Breast epithelium (tissue), 4 donors: ENCODE data around the gene ARFGAP3. TPM values are rescaled to one million over a fixed set of nuclear protein-coding genes. Genes with fewer than 3 reads are reported as not detected.

Source experiments
- DNase-seq, 2 donors: peaks; one replicate each; pipeline ENCODE4 v3.0.0-alpha.2; 2019; ENCODE audit warnings: low spot score in 2 of 2
- H3K27ac ChIP-seq, 2 donors: fragments of 200-600 bp; sonication (generic) in 1 of 2; one replicate each; pipeline ENCODE4 v1.5.1; 2016 to 2019; ENCODE audit warnings: mild to moderate bottlenecking in 1 of 2
- H3K27me3 ChIP-seq, 2 donors: fragments of 200-600 bp; sonication (generic) in 1 of 2; one replicate each; pipeline versions ENCODE4 v1.5.1 to v1.6.0; 2017 to 2019; ENCODE audit warnings: control low read depth in 1 of 2, mild to moderate bottlenecking in 1 of 2
- H3K36me3 ChIP-seq: fragments of 200-600 bp; one replicate; pipeline ENCODE4 v1.5.1; 2019
- H3K4me1 ChIP-seq, 2 donors: fragments of 200-600 bp; sonication (generic); one replicate each; pipeline ENCODE4 v1.5.1; 2016 to 2019; ENCODE audit warnings: control low read depth in 1 of 2
- H3K4me3 ChIP-seq, 3 donors: fragments of 200-600 bp; sonication (generic); 1 replicate in 2 of 3; 2 replicates in 1 of 3; pipeline ENCODE4 v1.5.1; 2016 to 2019; ENCODE audit warnings: mild to moderate bottlenecking in 3 of 3, moderate library complexity in 2 of 3
- H3K9me3 ChIP-seq, 2 donors: fragments of 200-600 bp; sonication (generic) in 1 of 2; one replicate each; pipeline ENCODE4 v1.5.1; 2016 to 2019; ENCODE audit warnings: control low read depth in 1 of 2
- CTCF ChIP-seq, 3 donors: fragments of 450-650 bp; IDR thresholded peaks; one replicate each; pipeline ENCODE4 v1.5.1; 2016 to 2017; ENCODE audit warnings: antibody characterized with exemption in 3 of 3, mild to moderate bottlenecking in 3 of 3, moderate library complexity in 3 of 3
- POLR2A ChIP-seq: fragments of 450-650 bp; IDR thresholded peaks from one replicate; pipeline ENCODE4 v1.6.1; 2016; ENCODE audit warnings: antibody characterized with exemption, mild to moderate bottlenecking, moderate library complexity
- POLR2AphosphoS5 ChIP-seq, 3 donors: sonication (generic); formaldehyde crosslinking; IDR thresholded peaks; one replicate each; pipeline ENCODE4 v1.6.1; 2017; ENCODE audit warnings: antibody characterized with exemption in 3 of 3
- intact Hi-C: fragments of 100-400 bp; cut with DNase I; formaldehyde crosslinking; loops from one replicate; pipeline ENCODE4 v1.15.1; 2023; ENCODE audit warnings: low total_unique reads
- total RNA-seq, 3 donors: library from RNA; depleted of rRNA; stranded (reverse); fragments of >200 nt; gene quantifications; one replicate each; pipeline ENCODE4 v1.1.0, GENCODE V29; 2016

The ARFGAP3 gene
- total RNA-seq, 3 donors from 2014 or later: 51.2 to 90.7 (median 70.8) TPM

DNA sequence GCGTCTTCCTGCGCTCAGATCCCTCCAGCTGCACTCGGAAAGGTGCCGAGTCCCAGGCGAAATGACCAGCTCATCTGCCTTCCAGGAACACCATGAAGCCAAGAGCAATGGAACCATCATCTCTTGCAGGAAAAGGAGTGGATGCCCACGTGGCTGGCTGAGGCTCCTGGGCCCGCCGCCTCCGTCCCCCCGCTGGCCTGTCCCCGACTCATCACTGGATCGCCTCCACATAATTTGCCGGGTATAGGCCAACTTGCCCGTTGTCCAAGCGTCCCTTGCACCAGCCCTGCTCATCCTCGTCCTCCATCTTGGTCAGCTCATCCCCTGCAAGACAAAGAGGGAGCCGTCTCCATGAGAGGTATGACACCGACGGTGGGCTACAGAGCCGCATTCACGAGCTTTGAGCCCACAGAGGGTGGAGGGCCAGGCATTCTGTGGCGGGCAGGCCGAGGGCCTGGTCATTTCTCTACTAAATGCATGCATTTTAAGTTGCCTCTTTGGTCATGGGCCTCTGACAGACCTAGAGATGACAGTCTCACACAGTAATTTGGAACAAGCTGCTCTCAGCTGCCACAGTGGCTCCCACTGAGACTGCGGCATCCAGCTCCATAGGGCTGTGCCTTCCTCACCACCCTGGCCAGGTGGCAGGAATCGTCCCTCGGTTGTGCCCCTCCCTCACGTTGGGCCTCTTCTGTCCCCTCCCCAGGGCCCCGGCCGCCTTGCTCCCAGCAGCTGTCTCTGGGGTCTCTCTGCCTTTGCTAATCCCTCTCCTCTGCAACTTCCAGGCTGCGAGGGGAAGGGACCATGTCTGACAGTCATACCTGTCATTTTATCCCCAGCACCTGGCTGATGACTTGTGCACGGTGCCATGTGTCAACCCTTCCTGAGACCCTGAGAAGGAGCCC lies 14.3 kb upstream of the ARFGAP3 start:
- no peak for DNase-seq
- intact Hi-C loops: loop anchor here (10.0 kb wide), 1 partner anchor 153 kb away; no protein-coding TSS in a partner anchor
- no peak overlapping the region for H3K4me3 ChIP-seq
- peaks cover 11 to 12% of the 10 kb centered on the region in 2 donors for H3K4me1 ChIP-seq
- no peaks in the 10 kb centered on the region for H3K27me3 ChIP-seq
- no peak overlapping the region for H3K27ac ChIP-seq
- no peaks in the 10 kb centered on the region for H3K36me3 ChIP-seq
- TF ChIP-seq POLR2A (no peak), POLR2AphosphoS5 (IDR thresholded peaks at IDR 0.05) (no peak), CTCF (IDR thresholded peaks at IDR 0.05) (no peak)
- no peaks in the 10 kb centered on the region for H3K9me3 ChIP-seq

DNA sequence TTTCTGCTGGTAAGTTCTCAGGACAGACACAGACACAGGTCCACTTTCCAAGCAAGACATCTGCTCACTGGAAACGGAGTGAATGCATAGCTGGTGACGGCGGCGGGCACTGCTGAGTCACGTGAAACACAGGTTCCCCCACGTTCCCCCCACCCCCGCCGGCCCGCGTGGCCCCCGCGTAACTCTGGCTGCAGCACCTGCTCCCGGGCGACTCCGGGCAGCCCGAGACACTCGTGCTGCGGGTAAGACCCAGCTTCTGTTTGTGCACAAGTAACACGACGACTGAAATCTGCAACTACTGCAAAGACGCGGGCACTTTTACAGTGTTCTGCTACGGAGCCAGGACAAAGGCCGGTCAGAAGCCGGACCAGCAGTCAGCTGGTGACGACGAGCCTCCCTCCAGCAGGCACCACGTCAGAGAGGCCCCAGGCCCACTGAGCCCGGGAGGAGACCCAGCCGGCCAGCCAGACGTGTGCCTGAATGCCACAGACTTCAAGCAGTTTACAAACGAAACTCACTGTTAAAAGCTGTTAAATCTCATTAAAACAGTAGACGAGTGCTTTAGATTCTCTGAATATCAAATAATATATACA lies 12.9 kb upstream of the ARFGAP3 start:
- H3K9me3 ChIP-seq: no peaks in the 10 kb centered on the region
- no peak for DNase-seq
- TF ChIP-seq POLR2A (no peak), CTCF (IDR thresholded peaks at IDR 0.05) (no peak), POLR2AphosphoS5 (IDR thresholded peaks at IDR 0.05) (no peak)
- H3K27me3 ChIP-seq: no peaks in the 10 kb centered on the region
- H3K4me1 ChIP-seq: peaks cover 11 to 12% of the 10 kb centered on the region in 2 donors
- intact Hi-C loops: loop anchor here (10.0 kb wide), 1 partner anchor 155 kb away; no protein-coding TSS in a partner anchor
- no peaks in the 10 kb centered on the region for H3K36me3 ChIP-seq
- no peak overlapping the region for H3K4me3 ChIP-seq
- no peak overlapping the region for H3K27ac ChIP-seq

- TF ChIP-seq CTCF (IDR thresholded peaks at IDR 0.05) (no peak), POLR2AphosphoS5 (IDR thresholded peaks at IDR 0.05) (no peak), POLR2A (no peak)
- no peaks in the 10 kb centered on the region for H3K9me3 ChIP-seq
- no peak overlapping the region for H3K4me3 ChIP-seq
- peaks cover 11 to 12% of the 10 kb centered on the region in 2 donors for H3K4me1 ChIP-seq
- no peak for DNase-seq
- intact Hi-C loops: no loop called here
- no peaks in the 10 kb centered on the region for H3K36me3 ChIP-seq
- peak overlapping the region; percentile 66 to 80 for H3K27ac ChIP-seq
- no peaks in the 10 kb centered on the region for H3K27me3 ChIP-seq
Measured at GRCh38 chr22:42869463-42869862, 12.4 kb upstream of the ARFGAP3 start.

DNA sequence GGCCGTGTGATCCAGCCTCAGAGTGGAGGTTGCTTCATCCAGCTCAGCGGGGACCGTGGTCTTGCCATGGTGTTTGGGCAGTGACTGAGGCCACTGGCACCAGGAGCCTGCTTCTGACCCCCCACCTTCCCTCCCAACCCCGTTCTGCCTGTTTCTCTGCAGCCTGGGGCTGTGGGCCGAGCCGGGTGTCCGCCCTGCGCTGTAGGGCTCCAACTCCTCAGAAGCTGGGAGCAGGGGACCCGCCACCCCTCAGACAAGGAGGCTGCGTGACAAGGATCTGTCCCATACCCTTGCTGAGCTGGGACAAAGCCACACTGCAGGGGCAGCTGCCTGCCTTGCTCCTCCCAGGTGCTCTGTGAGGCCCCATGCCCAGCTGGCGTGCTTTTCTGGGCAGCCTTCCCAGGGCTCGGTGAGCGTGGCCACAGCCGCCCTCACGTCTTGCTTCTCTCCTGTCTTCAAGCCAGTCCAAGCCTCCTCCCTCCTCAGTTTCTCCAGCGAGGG lies 11.7 kb upstream of the ARFGAP3 start:
- intact Hi-C loops: no loop called here
- H3K9me3 ChIP-seq: no peaks in the 10 kb centered on the region
- no peaks in the 10 kb centered on the region for H3K36me3 ChIP-seq
- H3K27ac ChIP-seq: peak overlapping the region; percentile 66 to 80
- no peaks in the 10 kb centered on the region for H3K27me3 ChIP-seq
- peaks cover 11 to 12% of the 10 kb centered on the region in 2 donors for H3K4me1 ChIP-seq
- peak; percentile 78 to 87 for DNase-seq
- peak overlapping the region in 1 of 3 donors; percentile 7 for H3K4me3 ChIP-seq
- TF ChIP-seq CTCF (IDR thresholded peaks at IDR 0.05) (no peak), POLR2AphosphoS5 (IDR thresholded peaks at IDR 0.05) (peak in 1 of 3 donors; percentile 17)

- DNase-seq: no peak
- Histone ChIP-seq H3K27me3 (no peaks in the 10 kb centered on the region), H3K4me1 (peaks cover 11 to 12% of the 10 kb centered on the region in 2 donors), H3K4me3 (no peak overlapping the region), H3K27ac (no peak overlapping the region), H3K9me3 (no peaks in the 10 kb centered on the region), H3K36me3 (no peaks in the 10 kb centered on the region)
- intact Hi-C loops: no loop called here
- TF ChIP-seq CTCF (IDR thresholded peaks at IDR 0.05) (no peak), POLR2AphosphoS5 (IDR thresholded peaks at IDR 0.05) (no peak), POLR2A (no peak)
Measured at GRCh38 chr22:42866100-42866499, 9.0 kb upstream of the ARFGAP3 start.
